ENCODE measurements around the gene PTGR3.

DNA sequence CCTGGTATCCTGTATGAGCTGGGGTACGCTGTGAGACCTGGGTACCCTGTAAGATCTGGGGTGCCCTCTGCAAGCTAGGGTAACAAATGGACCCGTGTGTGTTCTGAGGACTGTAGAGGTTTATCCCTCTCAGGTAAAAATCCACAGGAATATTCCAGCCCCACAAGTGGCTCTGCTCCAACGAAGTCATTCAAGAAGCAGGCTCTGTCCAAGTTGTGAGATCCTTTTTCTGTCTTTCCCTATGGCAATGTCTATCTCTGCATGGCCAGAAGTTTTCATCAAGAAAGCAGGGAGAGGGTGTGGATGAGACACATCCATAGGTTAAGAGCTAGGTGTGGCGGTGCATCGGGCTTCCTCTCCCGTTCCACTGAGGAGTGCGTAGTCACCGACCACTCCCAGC is 43.0 kb downstream of the PTGR3 start:
- TF ChIP-seq, protein P1, sequence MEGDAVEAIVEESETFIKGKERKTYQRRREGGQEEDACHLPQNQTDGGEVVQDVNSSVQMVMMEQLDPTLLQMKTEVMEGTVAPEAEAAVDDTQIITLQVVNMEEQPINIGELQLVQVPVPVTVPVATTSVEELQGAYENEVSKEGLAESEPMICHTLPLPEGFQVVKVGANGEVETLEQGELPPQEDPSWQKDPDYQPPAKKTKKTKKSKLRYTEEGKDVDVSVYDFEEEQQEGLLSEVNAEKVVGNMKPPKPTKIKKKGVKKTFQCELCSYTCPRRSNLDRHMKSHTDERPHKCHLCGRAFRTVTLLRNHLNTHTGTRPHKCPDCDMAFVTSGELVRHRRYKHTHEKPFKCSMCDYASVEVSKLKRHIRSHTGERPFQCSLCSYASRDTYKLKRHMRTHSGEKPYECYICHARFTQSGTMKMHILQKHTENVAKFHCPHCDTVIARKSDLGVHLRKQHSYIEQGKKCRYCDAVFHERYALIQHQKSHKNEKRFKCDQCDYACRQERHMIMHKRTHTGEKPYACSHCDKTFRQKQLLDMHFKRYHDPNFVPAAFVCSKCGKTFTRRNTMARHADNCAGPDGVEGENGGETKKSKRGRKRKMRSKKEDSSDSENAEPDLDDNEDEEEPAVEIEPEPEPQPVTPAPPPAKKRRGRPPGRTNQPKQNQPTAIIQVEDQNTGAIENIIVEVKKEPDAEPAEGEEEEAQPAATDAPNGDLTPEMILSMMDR (IDR thresholded peaks at IDR 0.05; ENCODE audit: borderline replicate concordance, extremely low read depth, low read length, poor library complexity, severe bottlenecking) = no peak
- no peak for TF ChIP-seq EZH2 (IDR thresholded peaks at IDR 0.05; ENCODE audit: borderline replicate concordance, low read depth, low read length, severe bottlenecking)
